ENCODE data around the gene LRTM2. TPM values are rescaled to one million over a fixed set of nuclear protein-coding genes. Genes with fewer than 3 reads are reported as not detected.

Gene LRTM2
- total RNA-seq, 1 donor from 2014 or later: not detected

DNA sequence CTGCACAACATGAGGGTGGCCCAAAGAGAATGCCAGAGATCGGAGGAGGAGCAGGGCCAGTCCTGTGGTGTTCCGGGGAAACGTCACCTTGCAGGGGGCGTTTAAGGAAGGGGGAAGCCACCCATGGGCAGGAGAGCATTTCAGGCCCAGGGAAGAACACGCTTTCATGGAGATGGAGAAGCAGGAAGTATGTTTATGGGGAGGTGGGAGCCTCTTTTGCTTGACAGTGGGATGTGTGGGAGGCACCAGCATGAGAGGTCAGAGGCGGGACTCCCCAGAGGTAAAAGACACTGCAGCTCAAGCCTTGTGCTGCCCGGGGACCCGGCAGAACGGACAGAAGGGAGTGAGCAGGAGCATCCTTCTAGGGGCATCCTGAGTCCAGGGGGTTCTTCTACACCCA is 1.3 kb upstream of the LRTM2 start:
- H3K4me1 ChIP-seq (ENCODE audit: control insufficient read depth in 3 of 3, insufficient read depth in 3 of 3, low read length in 3 of 3): peaks cover 0 to 16% (median 0%) of the 10 kb centered on the region in 3 donors
- no peaks in the 10 kb centered on the region for H3K9me3 ChIP-seq (ENCODE audit: control insufficient read depth in 3 of 3, low read length in 3 of 3)
- H3K27ac ChIP-seq (ENCODE audit: low read depth, low read length): no peak overlapping the region
- H3K36me3 ChIP-seq (ENCODE audit: control insufficient read depth in 3 of 3, insufficient read depth in 3 of 3, low read length in 3 of 3): no peaks in the 10 kb centered on the region
- no peak overlapping the region for H3K9ac ChIP-seq (ENCODE audit: low read depth in 1 of 3, low read length in 3 of 3)
- H3K27me3 ChIP-seq (ENCODE audit: control insufficient read depth in 3 of 3, insufficient read depth in 3 of 3, low read length in 3 of 3): peaks cover 52 to 72% (median 63%) of the 10 kb centered on the region in 3 donors
- H3K4me3 ChIP-seq (ENCODE audit: low read length in 3 of 3): no peak overlapping the region

DNA sequence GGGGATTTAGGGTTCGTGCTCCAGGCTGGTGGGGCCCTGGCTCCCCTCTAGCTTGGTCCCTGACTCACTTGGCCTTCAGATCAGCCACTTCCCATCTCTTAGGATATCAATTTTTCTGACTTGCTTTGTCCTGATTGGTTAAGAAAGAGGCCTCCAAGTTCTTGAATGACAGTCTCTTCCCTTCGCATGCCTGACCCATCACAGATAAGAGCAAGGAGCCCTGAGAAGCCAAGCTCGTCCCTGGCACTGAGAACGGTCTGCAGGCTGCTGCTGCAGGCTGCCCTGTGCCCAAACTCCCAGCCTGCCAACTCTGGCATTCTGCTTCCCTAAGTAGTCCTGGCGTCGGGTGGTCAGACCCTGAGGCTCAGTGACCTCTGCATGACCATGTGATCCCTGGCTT is 794 bp upstream of the LRTM2 start:
- Histone ChIP-seq H3K27me3 (ENCODE audit: control insufficient read depth in 3 of 3, insufficient read depth in 3 of 3, low read length in 3 of 3) (peaks cover 54 to 68% (median 68%) of the 10 kb centered on the region in 3 donors), H3K27ac (ENCODE audit: low read depth, low read length) (no peak overlapping the region), H3K4me3 (ENCODE audit: low read length in 3 of 3) (no peak overlapping the region), H3K9me3 (ENCODE audit: control insufficient read depth in 3 of 3, low read length in 3 of 3) (no peaks in the 10 kb centered on the region), H3K9ac (ENCODE audit: low read depth in 1 of 3, low read length in 3 of 3) (no peak overlapping the region), H3K4me1 (ENCODE audit: control insufficient read depth in 3 of 3, insufficient read depth in 3 of 3, low read length in 3 of 3) (peaks cover 0 to 16% (median 0%) of the 10 kb centered on the region in 3 donors), H3K36me3 (ENCODE audit: control insufficient read depth in 3 of 3, insufficient read depth in 3 of 3, low read length in 3 of 3) (no peaks in the 10 kb centered on the region)

DNA sequence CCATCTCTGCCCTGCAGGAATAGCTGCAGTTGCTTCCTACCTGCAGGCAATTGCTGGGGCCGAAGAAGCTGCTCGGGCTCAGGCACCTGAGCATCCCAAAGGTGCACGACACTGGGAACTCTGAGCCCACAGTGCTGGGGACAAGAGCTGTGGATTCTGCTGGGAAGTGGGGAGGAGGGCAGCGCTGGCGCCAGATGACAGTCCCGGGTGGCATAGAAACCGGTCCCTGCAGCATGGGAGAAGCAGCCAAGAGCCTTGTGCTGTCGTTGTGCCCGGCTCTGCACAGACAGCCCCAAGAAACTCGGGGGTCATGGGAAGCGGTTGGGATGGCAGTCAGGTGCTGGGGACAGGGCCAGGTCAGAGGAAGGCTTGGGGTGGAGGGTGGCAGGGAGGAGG is 529 bp downstream of the LRTM2 start:
- H3K4me3 ChIP-seq (ENCODE audit: low read length in 3 of 3): no peak overlapping the region
- H3K9me3 ChIP-seq (ENCODE audit: control insufficient read depth in 3 of 3, low read length in 3 of 3): no peaks in the 10 kb centered on the region
- no peaks in the 10 kb centered on the region for H3K36me3 ChIP-seq (ENCODE audit: control insufficient read depth in 3 of 3, insufficient read depth in 3 of 3, low read length in 3 of 3)
- H3K9ac ChIP-seq (ENCODE audit: low read depth in 1 of 3, low read length in 3 of 3): no peak overlapping the region
- peaks cover 0 to 16% (median 0%) of the 10 kb centered on the region in 3 donors for H3K4me1 ChIP-seq (ENCODE audit: control insufficient read depth in 3 of 3, insufficient read depth in 3 of 3, low read length in 3 of 3)
- H3K27ac ChIP-seq (ENCODE audit: low read depth, low read length): no peak overlapping the region
- H3K27me3 ChIP-seq (ENCODE audit: control insufficient read depth in 3 of 3, insufficient read depth in 3 of 3, low read length in 3 of 3): peaks cover 63 to 78% (median 65%) of the 10 kb centered on the region in 3 donors

DNA sequence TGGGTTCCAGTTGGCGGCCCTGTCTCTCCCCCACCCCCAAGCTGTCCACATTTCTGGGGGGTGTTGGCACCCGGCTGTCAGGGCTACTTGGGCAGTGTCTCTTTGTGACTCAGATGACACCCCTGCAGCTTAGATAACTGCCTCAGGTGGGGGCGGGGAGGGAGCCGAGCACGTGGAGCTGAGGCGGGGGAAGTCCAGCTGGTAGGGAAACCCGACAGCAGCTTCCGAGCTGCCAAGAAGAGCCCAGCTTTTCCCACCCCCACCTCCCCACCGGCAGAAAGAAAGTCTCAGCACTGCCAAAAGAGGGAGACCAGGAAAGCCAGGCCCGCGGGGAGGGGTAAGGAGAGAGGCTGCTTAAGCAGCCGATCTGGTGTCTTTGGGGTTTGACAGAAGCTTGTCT is 1.4 kb downstream of the LRTM2 start:
- Histone ChIP-seq H3K4me3 (ENCODE audit: low read length in 3 of 3) (no peak overlapping the region), H3K9me3 (ENCODE audit: control insufficient read depth in 3 of 3, low read length in 3 of 3) (no peaks in the 10 kb centered on the region), H3K27me3 (ENCODE audit: control insufficient read depth in 3 of 3, insufficient read depth in 3 of 3, low read length in 3 of 3) (peaks cover 62 to 73% (median 64%) of the 10 kb centered on the region in 3 donors)

DNA sequence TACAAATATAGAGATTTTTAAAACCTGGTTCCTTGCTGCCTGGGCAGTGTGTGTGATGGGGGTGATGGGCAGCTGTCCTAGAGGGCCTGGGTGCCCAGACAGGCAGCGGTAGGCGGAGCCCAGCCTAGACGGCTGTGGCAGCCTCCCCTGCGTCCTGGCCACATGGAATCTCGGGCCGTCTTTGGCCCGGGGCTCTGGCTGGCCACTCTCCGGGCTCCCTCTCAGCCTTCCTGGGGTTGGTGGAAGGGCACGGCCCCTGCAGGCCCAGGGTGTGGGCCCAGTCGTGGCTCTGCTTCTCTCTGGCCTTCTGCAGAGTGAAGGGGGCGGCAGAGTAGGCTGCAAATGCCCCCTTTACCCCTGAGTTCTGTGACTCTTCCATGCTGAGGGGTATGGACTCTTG is 2.3 kb downstream of the LRTM2 start:
- Histone ChIP-seq H3K36me3 (ENCODE audit: control insufficient read depth in 3 of 3, insufficient read depth in 3 of 3, low read length in 3 of 3) (no peaks in the 10 kb centered on the region), H3K9ac (ENCODE audit: low read depth in 1 of 3, low read length in 3 of 3) (no peak overlapping the region), H3K27ac (ENCODE audit: low read depth, low read length) (no peak overlapping the region), H3K9me3 (ENCODE audit: control insufficient read depth in 3 of 3, low read length in 3 of 3) (no peaks in the 10 kb centered on the region), H3K4me3 (ENCODE audit: low read length in 3 of 3) (no peak overlapping the region), H3K27me3 (ENCODE audit: control insufficient read depth in 3 of 3, insufficient read depth in 3 of 3, low read length in 3 of 3) (peaks cover 58 to 81% (median 68%) of the 10 kb centered on the region in 3 donors), H3K4me1 (ENCODE audit: control insufficient read depth in 3 of 3, insufficient read depth in 3 of 3, low read length in 3 of 3) (peaks cover 0 to 9% (median 0%) of the 10 kb centered on the region in 3 donors)

More for the DNA sequence above, 1.4 kb downstream of the LRTM2 start:
- H3K9ac ChIP-seq (ENCODE audit: low read depth in 1 of 3, low read length in 3 of 3): no peak overlapping the region
- peaks cover 0 to 10% (median 0%) of the 10 kb centered on the region in 3 donors for H3K4me1 ChIP-seq (ENCODE audit: control insufficient read depth in 3 of 3, insufficient read depth in 3 of 3, low read length in 3 of 3)
- no peak overlapping the region for H3K27ac ChIP-seq (ENCODE audit: low read depth, low read length)
- H3K36me3 ChIP-seq (ENCODE audit: control insufficient read depth in 3 of 3, insufficient read depth in 3 of 3, low read length in 3 of 3): no peaks in the 10 kb centered on the region

DNA sequence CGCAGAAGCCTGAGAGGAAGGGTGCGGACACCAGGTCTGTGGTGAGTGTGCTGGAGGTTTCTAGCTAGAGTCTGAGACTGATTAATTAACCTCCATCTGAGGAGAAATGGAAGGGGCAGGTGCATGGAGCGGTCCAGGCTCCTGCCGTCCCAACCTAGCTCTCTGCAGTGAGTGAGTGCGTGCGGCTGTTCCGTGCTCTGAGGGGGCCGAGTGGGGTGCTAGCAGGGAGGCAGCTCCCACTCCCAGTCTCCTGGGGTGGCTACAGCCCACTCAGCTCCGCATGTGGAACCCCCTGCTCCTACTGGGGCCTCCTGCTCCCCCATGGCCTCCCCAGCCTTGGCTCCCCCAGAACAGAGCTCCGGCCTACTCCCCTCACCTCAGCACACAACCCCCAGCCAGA is 2.9 kb downstream of the LRTM2 start:
- H3K9ac ChIP-seq (ENCODE audit: low read depth in 1 of 3, low read length in 3 of 3): no peak overlapping the region
- H3K36me3 ChIP-seq (ENCODE audit: control insufficient read depth in 3 of 3, insufficient read depth in 3 of 3, low read length in 3 of 3): no peaks in the 10 kb centered on the region
- no peaks in the 10 kb centered on the region for H3K9me3 ChIP-seq (ENCODE audit: control insufficient read depth in 3 of 3, low read length in 3 of 3)
- H3K27me3 ChIP-seq (ENCODE audit: control insufficient read depth in 3 of 3, insufficient read depth in 3 of 3, low read length in 3 of 3): peaks cover 59 to 86% (median 70%) of the 10 kb centered on the region in 3 donors
- H3K4me1 ChIP-seq (ENCODE audit: control insufficient read depth in 3 of 3, insufficient read depth in 3 of 3, low read length in 3 of 3): peaks cover 0 to 9% (median 0%) of the 10 kb centered on the region in 3 donors
- H3K4me3 ChIP-seq (ENCODE audit: low read length in 3 of 3): no peak overlapping the region
- no peak overlapping the region for H3K27ac ChIP-seq (ENCODE audit: low read depth, low read length)

DNA sequence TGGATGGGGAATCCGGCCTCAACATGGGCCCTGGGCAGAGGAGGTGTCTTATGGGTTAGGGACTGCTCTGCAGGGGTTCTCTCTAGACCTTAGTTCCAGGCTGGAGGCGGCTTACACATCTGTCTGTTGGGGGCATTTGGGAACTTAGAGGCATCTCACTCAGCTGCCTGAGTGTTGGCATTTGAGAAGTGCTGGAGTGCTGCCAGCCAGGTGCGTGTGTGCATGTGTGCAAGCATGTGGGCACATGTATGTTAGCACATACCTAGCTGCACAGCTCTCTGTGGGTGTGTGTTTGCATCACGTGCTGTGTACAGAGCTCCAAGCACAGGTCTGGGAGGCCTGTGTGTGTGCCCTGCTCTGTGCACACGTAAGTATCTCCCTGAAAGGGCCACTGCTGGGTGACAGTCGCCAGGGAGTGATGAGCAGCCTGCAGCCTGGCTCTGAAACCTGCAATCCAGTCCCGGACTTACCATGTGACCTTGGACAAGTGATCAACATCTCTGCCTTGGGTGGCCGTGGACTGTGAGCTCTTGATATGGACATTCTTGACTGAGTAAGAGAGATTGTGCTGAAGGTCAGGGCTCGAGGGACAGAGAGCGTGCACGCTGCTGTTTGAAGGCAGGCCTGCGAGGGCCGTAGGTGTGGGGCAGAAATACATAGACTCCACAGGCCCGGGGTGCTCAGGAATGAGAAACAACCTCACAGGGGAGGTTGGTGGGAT is 5.2 kb downstream of the LRTM2 start:
- Histone ChIP-seq H3K4me3 (ENCODE audit: low read length in 3 of 3) (no peak overlapping the region), H3K9ac (ENCODE audit: low read depth in 1 of 3, low read length in 3 of 3) (no peak overlapping the region), H3K36me3 (ENCODE audit: control insufficient read depth in 3 of 3, insufficient read depth in 3 of 3, low read length in 3 of 3) (no peaks in the 10 kb centered on the region), H3K27me3 (ENCODE audit: control insufficient read depth in 3 of 3, insufficient read depth in 3 of 3, low read length in 3 of 3) (peaks cover 50 to 85% (median 66%) of the 10 kb centered on the region in 3 donors), H3K27ac (ENCODE audit: low read depth, low read length) (no peak overlapping the region), H3K4me1 (ENCODE audit: control insufficient read depth in 3 of 3, insufficient read depth in 3 of 3, low read length in 3 of 3) (no peaks in the 10 kb centered on the region), H3K9me3 (ENCODE audit: control insufficient read depth in 3 of 3, low read length in 3 of 3) (no peaks in the 10 kb centered on the region)

DNA sequence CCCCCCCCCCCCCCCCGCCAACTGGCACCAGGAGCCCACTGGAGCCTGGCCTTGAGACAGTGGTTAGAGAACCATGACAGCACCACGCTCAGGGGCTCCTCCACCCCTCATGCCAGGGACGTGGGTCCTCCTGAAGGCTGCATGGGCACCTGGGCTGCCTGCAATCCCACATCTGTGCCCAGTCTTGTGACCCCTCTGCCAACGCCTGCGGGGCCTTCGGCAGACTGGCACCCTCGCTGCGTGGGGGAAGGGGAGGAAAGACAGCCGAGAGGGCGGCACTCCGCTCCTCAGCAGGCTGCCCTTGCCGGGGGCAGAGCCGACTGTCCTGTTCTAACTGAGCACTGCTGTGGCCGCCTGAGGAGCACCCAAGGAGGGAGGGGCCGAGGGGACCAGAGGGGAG is 6.0 kb downstream of the LRTM2 start:
- no peak overlapping the region for H3K4me3 ChIP-seq (ENCODE audit: low read length in 3 of 3)
- H3K9me3 ChIP-seq (ENCODE audit: control insufficient read depth in 3 of 3, low read length in 3 of 3): no peaks in the 10 kb centered on the region
- H3K9ac ChIP-seq (ENCODE audit: low read depth in 1 of 3, low read length in 3 of 3): no peak overlapping the region
- no peaks in the 10 kb centered on the region for H3K36me3 ChIP-seq (ENCODE audit: control insufficient read depth in 3 of 3, insufficient read depth in 3 of 3, low read length in 3 of 3)
- no peak overlapping the region for H3K27ac ChIP-seq (ENCODE audit: low read depth, low read length)
- H3K4me1 ChIP-seq (ENCODE audit: control insufficient read depth in 3 of 3, insufficient read depth in 3 of 3, low read length in 3 of 3): peaks cover 0 to 3% (median 2%) of the 10 kb centered on the region in 3 donors
- peaks cover 42 to 76% (median 62%) of the 10 kb centered on the region in 3 donors for H3K27me3 ChIP-seq (ENCODE audit: control insufficient read depth in 3 of 3, insufficient read depth in 3 of 3, low read length in 3 of 3)

DNA sequence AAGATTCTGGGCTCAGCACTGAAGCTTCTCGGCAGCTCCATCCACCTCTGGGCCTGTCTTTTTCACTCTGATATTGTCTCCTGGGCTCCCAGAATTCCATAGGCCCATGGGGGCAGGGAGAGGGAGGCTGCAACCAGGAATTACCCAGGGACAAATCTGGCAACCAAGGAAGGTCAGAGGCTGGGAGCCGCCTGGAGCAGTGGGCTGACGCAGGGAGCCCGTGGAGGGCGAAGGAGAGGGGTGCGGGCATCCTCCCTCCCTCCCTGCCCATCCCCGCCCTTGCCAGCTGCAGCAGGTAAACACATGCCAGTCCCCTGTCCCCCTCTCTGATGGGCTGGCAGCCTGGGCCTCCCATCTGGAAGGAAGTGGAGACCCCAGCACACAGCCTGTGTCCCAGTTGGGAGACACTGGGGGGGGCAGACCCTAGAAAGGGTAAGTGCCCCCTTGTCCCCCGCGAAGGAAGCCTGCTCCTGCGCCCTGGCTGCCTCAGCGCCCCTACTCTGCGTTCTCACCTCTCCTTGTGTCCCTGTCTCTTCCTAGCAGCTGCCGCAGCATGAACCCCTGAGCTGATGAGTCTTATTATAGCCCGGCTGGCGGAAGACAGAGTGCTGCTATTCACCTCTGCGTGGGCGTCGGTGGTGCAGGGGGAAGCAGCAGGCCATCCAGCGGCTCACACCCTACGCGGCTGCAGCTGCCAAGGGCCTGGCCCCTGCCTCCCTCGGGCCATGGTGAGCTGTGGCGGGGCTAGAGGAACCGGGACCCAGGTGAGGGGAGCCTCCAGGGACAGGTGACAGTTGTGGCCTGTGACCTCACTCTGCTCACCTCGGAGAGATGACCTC is 6.7 kb downstream of the LRTM2 start:
- H3K36me3 ChIP-seq (ENCODE audit: control insufficient read depth in 3 of 3, insufficient read depth in 3 of 3, low read length in 3 of 3): no peaks in the 10 kb centered on the region
- no peak overlapping the region for H3K9ac ChIP-seq (ENCODE audit: low read depth in 1 of 3, low read length in 3 of 3)
- no peak overlapping the region for H3K4me3 ChIP-seq (ENCODE audit: low read length in 3 of 3)
- H3K27me3 ChIP-seq (ENCODE audit: control insufficient read depth in 3 of 3, insufficient read depth in 3 of 3, low read length in 3 of 3): peaks cover 37 to 71% (median 55%) of the 10 kb centered on the region in 3 donors
- H3K9me3 ChIP-seq (ENCODE audit: control insufficient read depth in 3 of 3, low read length in 3 of 3): no peaks in the 10 kb centered on the region
- no peak overlapping the region for H3K27ac ChIP-seq (ENCODE audit: low read depth, low read length)
- H3K4me1 ChIP-seq (ENCODE audit: control insufficient read depth in 3 of 3, insufficient read depth in 3 of 3, low read length in 3 of 3): peaks cover 0 to 4% (median 2%) of the 10 kb centered on the region in 3 donors

Data from skeletal muscle tissue (tissue), 4 donors.